Fibroblast of villous mesenchyme (primary cell): Measurements from ENCODE around the gene TMA7. TPM values are rescaled to one million over a fixed set of nuclear protein-coding genes. Genes with fewer than 3 reads are reported as not detected.
A peak's percentile ranks its signal among the peaks of the same experiment; 100 is the strongest.

ENCODE experiments used
- DNase-seq: peaks from one replicate; pipeline ENCODE4 v3.0.0-alpha.2; 2010; ENCODE audit warnings: low read depth
- H3K4me3 ChIP-seq: 2 replicates; pipeline ENCODE4 v1.5.1; 2011; ENCODE audit warnings: low read depth, mild to moderate bottlenecking, low read length
- total RNA-seq: library from RNA; depleted of rRNA; stranded (reverse); fragments of >200 nt; gene quantifications from 2 replicates; pipeline ENCODE4 v1.2.3, GENCODE V29; 2012
- TF ChIP-seq, protein P1 (sequence below): IDR thresholded peaks from 2 replicates; pipeline ENCODE4 v1.5.1; 2012; ENCODE audit warnings: low read depth, mild to moderate bottlenecking, low read length; ENCODE audit not compliant: insufficient read depth

Gene TMA7
- total RNA-seq, 1 donor, result 216 TPM

- no peak overlapping the region for H3K4me3 ChIP-seq
- TF ChIP-seq, protein P1, sequence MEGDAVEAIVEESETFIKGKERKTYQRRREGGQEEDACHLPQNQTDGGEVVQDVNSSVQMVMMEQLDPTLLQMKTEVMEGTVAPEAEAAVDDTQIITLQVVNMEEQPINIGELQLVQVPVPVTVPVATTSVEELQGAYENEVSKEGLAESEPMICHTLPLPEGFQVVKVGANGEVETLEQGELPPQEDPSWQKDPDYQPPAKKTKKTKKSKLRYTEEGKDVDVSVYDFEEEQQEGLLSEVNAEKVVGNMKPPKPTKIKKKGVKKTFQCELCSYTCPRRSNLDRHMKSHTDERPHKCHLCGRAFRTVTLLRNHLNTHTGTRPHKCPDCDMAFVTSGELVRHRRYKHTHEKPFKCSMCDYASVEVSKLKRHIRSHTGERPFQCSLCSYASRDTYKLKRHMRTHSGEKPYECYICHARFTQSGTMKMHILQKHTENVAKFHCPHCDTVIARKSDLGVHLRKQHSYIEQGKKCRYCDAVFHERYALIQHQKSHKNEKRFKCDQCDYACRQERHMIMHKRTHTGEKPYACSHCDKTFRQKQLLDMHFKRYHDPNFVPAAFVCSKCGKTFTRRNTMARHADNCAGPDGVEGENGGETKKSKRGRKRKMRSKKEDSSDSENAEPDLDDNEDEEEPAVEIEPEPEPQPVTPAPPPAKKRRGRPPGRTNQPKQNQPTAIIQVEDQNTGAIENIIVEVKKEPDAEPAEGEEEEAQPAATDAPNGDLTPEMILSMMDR, result no peak
- no peak for DNase-seq
Observed at GRCh38 chr3:48486952-48487351, 46.9 kb downstream of the TMA7 start.

DNA sequence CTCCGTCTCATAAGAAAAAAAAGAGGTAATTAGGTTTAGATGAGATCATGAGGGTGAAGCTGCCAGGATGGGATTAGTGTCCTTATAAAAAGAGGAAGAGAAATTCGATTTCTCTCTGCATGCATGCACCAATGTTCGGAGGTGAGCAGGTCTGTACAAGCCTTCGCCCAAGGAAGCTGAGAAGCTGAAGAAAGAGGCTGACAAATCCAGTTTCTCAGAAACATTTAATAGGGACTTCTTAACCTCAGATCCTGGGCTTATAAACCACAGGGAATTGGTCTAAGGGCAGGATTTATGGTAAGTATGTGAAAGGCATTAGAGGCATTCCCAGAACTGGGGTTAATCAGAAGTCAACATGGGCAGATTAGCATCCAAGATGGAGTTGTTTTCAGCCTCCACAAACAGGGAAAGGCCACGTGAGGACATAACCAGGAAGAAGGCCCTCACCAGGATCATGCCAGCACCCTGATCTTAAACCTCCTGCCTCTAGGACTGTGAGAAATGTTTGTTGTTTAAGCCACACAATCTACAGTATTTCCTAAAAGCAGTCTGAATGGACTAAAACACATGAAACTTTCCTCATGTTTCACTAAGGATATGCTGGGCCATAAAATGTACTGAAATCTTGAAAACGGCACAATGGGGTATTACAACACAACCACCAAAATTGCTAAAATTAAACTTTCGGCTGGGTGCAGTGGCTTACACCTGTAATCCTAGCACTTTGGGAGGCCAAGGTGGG, 52.6 kb downstream of the TMA7 start:
- DNase-seq, result peak; percentile 91
- H3K4me3 ChIP-seq, result no peak overlapping the region
- TF ChIP-seq, protein P1, result no peak

- H3K4me3 ChIP-seq, result no peak overlapping the region
- TF ChIP-seq, protein P1, result no peak
Observed at GRCh38 chr3:48493203-48493501, 53.1 kb downstream of the TMA7 start.

More at GRCh38 chr3:48493203-48493501, 53.1 kb downstream of the TMA7 start:
- no peak for DNase-seq

Other genes with a start within 250 kb of the TMA7 start
- gene CAMP, start 216.8 kb upstream of the TMA7 start, total RNA-seq, result not detected in 2 replicates
- 3.9 and 4.7 TPM in 2 replicates for gene ZNF589, start 199.2 kb upstream of the TMA7 start, total RNA-seq
- gene NME6, start 138.9 kb upstream of the TMA7 start, total RNA-seq, result 21.6 and 25.9 TPM in 2 replicates
- not detected in 2 replicates for gene SPINK8, start 106.6 kb upstream of the TMA7 start, total RNA-seq
- not detected in 2 replicates for gene FBXW12, start 68.0 kb upstream of the TMA7 start, total RNA-seq
- gene PLXNB1, start 10.2 kb upstream of the TMA7 start, total RNA-seq, result 26.1 and 35.0 TPM in 2 replicates
- gene CCDC51, start 138 bp upstream of the TMA7 start, total RNA-seq, result 15.5 and 21.2 TPM in 2 replicates
- 5.5 and 7.8 TPM in 2 replicates for gene ATRIP, start 6.5 kb downstream of the TMA7 start, total RNA-seq
- gene SHISA5, start 63.9 kb downstream of the TMA7 start, total RNA-seq, result 113 and 121 TPM in 2 replicates
- 18.1 and 22.5 TPM in 2 replicates for gene PFKFB4, start 116.5 kb downstream of the TMA7 start, total RNA-seq
- 6.0 and 11.9 TPM in 2 replicates for gene UCN2, start 123.5 kb downstream of the TMA7 start, total RNA-seq
- 79.0 and 140 TPM in 2 replicates for gene COL7A1, start 155.1 kb downstream of the TMA7 start, total RNA-seq
- gene UQCRC1, start 169.4 kb downstream of the TMA7 start, total RNA-seq, result 405 and 418 TPM in 2 replicates
- gene TMEM89, start 181.5 kb downstream of the TMA7 start, total RNA-seq, result not detected in 2 replicates
- gene SLC26A6, start 195.2 kb downstream of the TMA7 start, total RNA-seq, result 34.8 and 45.8 TPM in 2 replicates
- 1.6 and 1.7 TPM in 2 replicates for gene CELSR3, start 222.6 kb downstream of the TMA7 start, total RNA-seq
- gene NCKIPSD, start 245.7 kb downstream of the TMA7 start, total RNA-seq, result 17.7 and 23.3 TPM in 2 replicates